Activated CD8-positive, alpha-beta memory T cell treated with anti-CD3 and anti-CD28 coated beads, Interleukin-2, amount 50 U/mL, for 48 hours (primary cell): Measurements from ENCODE around the gene CPN1.

ENCODE experiments used
- DNase-seq: peaks from one replicate; pipeline ENCODE4 v3.0.0-alpha.2; 2020

CPN1 gene

DNA sequence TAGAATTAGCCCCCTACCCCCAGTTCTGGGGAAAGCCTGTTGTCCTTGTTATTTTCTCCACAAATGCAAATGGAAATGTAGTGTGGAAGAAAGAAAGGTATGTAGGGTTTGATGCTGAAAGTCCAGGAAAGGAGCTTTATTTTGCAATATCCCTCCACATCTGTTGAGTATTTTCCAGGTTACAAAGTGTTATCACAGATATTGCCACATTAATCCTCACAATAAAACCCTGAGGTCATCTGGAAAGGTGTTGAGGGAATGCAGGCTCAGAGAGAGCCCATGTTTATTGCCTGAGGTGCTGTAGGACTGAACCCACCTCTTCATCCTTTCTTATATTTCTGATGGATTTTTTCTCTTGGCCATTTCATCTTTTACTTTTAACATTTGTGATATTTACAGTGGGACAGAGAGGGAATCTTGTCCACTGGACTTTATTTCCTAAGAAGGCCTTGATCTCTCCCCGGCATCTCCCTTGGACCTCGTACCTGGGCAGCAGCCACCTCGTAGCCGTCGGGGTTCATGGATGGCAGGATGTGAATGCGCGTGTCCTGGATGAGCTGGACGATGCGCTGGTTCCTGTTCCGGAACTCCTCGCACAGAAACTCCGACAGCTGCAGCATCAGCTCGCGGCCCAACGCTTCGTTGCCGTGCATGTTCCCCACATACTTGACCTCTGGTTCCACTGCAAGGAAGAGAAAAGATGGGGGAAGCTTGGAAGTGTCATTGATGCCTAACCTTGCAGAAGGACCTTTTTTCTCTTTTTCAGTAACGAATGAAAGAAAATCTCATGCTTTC, 6.0 kb downstream of the CPN1 start:
- DNase-seq = no peak

GRCh38 chr10:100072514-100072913, 9.2 kb downstream of the CPN1 start:
- DNase-seq = no peak

DNA sequence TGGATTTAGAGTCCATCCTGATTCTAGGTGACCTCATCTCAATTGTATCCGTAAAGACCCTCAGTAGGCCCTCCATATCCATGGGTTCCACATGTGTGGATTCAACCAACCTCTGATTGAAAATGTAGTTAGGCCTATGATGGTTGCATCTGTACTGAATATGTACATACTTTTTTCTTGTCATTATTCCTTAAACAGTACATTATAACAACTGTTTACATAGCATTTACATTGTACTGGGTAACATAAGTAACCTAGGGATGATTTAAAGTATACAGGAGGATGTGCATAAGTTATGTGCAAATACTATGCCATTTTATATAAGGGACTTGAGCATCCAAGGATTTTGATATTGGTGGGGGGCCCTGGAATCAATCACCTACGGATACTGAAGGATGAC, 10.1 kb downstream of the CPN1 start:
- DNase-seq = no peak

DNA sequence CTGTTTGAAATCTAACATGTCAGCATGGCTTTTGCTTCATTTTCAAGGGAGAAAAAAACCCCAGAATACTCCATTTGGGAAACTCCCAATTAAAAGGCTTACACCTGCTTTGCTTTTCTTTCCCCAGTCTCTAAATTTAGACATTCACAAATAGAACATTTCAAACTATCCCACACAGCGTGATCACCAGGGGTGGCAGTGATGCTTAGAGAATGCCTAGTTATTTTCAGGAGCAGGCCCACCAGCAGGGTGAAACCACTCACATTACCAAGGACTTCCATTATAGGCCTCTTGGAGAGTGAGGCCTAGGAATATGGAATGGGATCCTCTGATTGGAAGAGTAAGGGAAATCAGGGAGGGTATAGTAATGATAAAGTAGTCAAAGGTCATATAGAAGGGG, 14.2 kb downstream of the CPN1 start:
- DNase-seq = no peak

DNA sequence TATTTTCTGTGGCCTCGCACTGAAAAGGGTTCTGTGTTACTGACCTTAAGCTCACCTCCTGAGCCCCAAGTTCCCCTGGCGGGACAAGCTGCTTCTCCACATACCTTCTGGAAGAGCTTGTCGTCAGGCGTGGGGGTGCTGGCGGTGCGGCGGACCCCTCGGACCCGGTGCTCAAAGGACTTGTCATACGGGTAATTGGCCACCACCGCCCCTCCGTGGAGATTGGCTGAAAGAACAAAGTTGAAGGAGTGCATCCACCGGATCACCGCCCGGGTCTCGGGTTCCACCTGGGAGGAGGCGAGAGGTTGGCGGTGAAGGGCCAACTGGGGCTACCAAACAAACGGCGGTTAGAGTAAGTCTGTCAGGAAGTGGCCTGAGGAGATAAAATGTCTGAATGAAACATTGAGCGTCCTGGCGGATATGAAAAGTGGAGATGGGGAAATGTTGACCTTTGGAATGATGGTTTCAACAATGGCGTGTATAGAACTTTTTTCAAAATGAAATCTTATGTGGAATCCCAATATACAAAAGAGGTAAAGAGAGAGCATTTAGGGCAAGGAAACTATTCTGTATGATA, 16.5 kb downstream of the CPN1 start:
- DNase-seq = no peak

DNA sequence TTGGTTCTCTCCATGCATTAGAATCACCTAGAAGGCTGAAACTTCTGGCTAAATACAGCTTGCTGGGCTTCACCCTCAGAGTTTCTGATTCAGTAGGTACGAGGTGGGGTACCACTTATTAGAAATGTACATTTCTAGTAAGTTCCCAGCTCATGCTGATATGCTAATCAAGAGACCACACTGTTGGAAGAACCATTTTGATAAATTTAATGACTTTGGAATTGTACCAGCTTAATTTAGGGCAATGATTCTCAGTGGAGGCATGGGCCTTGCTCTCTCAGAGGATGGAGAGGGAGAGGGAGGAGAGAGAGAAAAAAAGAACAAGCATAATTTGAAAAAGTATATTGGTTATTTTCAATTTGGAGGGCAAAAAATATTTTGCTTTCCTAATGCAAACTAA, 20.3 kb downstream of the CPN1 start:
- no peak for DNase-seq

- no peak for DNase-seq
These were observed 23.7 kb downstream of the CPN1 start for GRCh38 chr10:100057948-100058347.

DNA sequence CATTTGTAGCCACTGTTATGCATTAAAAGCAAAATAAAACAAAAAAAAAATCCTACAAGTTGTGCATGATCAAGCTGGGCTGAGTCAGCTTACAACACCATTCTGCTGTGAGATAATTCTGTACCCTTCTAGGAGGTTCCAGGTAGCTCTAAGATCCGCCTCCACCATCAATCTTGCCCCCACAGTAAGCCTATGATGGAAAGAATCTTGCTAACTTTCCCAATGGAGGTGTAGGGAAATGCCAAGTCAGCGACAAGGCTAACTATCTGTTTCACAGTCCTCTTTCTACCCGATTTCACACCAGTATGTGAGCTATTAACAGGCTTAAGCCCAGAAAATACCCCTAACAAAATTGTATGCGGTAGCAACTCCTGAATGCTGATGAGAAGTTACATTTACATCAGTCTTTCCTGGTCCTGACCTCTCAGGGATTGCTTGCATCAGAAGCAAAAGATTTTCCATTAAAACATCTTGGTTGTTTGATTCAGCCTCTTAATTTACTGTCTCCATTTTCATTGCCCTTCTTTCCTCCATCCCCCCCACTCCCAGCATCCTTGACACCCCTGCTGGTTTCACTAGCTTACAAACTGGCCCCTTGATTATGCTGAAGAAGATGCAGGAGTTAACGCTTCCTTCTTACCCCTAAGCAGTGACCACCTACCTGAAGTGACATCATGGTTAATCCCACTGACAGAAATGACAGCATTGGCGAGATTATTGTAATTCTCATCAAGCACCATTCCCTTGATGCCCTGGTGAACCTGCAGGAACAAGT, 27.8 kb downstream of the CPN1 start:
- no peak for DNase-seq

DNA sequence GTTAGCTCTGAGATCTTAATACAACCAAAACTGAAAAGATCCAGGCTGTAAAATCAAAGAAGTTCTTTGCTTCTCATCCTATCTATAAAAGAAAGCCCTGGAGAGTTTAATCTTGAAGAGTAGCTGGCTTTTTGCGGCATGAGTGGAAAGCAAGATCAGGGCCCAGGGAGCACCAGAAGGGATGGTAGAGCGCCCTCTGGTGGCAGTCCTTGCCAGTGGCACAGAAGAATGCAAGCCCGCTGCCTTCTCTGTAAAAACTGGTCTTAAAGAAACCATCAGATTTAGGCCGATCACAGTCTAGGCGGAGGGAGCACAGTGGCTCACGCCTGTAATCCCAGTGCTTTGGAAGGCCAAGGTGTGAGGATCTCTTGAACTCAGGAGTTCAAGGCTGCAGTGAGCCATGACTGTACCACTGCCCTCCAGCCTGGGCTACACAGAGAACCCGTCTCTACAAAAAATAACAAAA, 35.6 kb downstream of the CPN1 start:
- peak; percentile 98 for DNase-seq

GRCh38 chr10:100045592-100045991, 36.1 kb downstream of the CPN1 start:
- DNase-seq = no peak

DNA sequence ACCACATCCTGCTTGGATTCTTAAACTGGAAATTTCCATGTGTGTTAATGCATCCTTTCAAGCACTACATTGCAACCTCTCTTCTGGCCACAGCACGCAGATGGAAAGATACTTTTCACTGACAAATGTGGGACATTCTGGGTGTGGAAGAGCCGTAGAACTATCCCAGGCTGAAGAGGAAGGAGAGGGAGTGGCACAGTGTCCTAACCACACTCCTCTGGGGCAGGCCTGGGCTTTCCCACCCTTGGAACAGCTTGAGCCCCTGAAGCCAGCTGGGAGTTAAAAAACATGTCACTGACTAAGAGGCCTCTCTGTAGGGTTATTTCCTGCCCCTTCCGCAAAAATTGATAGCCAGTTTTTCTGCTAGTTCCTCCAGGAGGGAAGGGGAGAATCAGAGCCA, 37.9 kb downstream of the CPN1 start:
- DNase-seq = no peak

- DNase-seq = no peak
These were observed 38.3 kb downstream of the CPN1 start for GRCh38 chr10:100043344-100043743.

GRCh38 chr10:100041306-100042002, 40.2 kb downstream of the CPN1 start:
- no peak for DNase-seq

GRCh38 chr10:100038561-100039071, 43.1 kb downstream of the CPN1 start:
- no peak for DNase-seq

GRCh38 chr10:100037758-100038315, 43.8 kb downstream of the CPN1 start:
- DNase-seq = no peak

DNA sequence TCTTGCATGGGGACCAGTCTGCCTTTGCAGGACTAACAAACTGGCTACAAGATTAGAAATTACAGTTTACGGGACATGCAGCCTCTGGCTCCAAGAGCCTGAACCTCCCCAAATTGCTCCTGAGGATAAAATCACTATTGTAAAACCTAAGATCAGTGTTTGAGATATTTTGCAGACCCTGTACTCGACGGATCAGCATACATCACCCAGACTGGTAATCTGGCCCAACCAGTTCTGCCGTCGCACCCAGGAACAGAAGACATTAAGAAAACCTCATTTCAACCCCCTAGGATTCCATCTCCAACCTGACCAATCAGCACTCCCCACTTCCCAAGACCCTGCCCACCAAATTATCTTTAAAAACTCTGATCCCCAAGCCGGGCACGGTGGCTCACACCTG, 44.8 kb downstream of the CPN1 start:
- DNase-seq = no peak

GRCh38 chr10:100033766-100034418, 47.8 kb downstream of the CPN1 start:
- DNase-seq = no peak

DNA sequence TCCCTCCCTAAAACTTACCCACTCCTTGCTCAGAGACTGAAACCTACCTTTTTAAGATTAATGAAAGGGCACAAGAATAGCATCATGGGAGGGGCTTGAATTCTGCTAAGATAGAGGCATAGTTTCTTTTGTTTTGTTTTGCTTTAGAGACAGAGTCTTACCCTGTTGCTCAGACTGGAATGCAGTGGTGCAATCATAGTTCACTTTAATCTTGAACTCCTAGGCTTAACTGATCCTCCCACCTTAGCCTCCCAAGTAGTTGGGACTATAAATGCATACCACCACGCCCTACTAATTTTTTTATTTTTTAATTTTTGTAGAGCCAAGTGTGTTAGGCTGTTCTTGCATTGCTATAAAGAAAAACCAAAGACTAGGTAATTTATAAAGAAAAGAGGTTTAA, 54.3 kb downstream of the CPN1 start:
- DNase-seq = no peak

- no peak for DNase-seq
These were observed 56.1 kb downstream of the CPN1 start for GRCh38 chr10:100025576-100025975.

DNA sequence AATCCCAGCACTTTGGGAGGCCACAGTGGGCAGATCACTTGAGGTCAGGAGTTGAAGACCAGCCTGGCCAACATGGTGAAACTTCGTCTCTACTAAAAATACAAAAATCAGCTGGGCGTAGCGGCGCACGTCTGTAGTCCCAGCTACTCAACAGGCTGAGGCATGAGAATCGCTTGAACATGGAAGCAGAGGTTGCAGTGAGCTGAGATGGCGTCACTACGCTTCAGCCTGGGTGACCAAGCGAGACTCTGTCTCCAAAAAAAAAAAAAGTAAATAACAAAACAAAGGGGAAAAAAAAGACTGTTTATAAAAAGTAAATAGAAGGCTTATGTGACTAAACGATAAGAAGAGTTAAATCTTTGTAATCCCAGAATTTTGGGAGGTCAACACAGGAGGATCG, 56.9 kb downstream of the CPN1 start:
- DNase-seq = no peak

DNA sequence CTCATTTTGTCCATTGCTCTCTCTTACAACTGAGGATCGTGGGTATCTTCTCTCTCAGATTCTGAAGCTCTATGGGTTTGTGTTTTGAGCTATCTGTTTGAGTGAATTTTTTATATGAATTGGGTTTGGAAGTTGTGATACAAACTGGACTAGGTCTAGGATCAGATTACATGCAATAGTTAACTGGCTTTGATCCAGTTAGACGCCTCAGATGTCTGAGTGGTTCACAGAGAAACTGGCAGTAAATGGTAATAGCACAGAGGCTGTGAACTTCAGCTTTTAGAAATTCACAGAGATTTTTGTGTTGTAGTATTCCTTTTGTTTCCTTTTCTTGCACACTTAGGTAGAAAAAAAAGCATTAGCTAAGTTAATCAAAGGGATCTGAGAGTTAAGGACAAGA, 59.3 kb downstream of the CPN1 start:
- DNase-seq = no peak

DNA sequence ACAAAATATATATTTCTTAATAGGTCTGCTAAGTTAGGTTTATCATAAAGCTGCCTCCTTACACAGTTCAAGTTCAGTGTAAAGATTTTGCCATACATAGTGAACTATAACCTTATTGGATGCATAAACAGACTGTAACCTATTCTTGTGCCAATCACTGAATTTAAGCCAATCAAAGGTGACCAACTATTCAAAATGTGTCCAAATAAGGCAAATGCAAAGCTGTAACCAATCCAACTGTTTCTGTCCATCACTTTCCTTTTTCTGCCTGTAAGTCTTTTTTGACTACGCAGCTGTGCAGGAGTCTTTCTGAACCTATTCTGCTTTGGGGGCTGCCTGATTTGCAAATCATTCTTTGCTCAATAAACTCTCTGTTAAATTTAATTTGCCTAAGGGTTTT, 60.3 kb downstream of the CPN1 start:
- no peak for DNase-seq
